GM18499 (cell line): ENCODE measurements around the gene MYH3.
A peak's percentile ranks its signal among the peaks of the same experiment; 100 is the strongest.
"Not testable (repeated sequence)": the region's sequence is repeated elsewhere in the genome, so short reads cannot be mapped to it uniquely, and the experiment has no call there.

Experiments
- ATAC-seq: cut with Tn5 transposase; IDR thresholded peaks from one replicate; pipeline ENCODE4 v1.9.1; 2021; ENCODE audit warnings: moderate number of reproducible peaks; ENCODE audit not compliant: insufficient read depth, unreplicated experiment

MYH3 gene

GRCh38 chr17:10657148-10657547 lies at the start of gene MYH3:
MYH3 (minus strand) TSS chr17:10657309; CDS start chr17:10655064, 2,245 bp downstream.
- ATAC-seq: no peak

GRCh38 chr17:10705727-10706126 lies 48.6 kb upstream of the MYH3 start:
- ATAC-seq: no peak

GRCh38 chr17:10702574-10702973 lies 45.5 kb upstream of the MYH3 start:
- no peak for ATAC-seq

- no peak for ATAC-seq
Measured at GRCh38 chr17:10699856-10700255, 42.7 kb upstream of the MYH3 start.

- ATAC-seq: no peak
Measured at GRCh38 chr17:10698096-10698818, 41.1 kb upstream of the MYH3 start.

- ATAC-seq: peak; percentile 88
Measured at GRCh38 chr17:10697092-10698081, 40.3 kb upstream of the MYH3 start, which contains the start of the genes ADPRM and SCO1. ADPRM (plus strand) TSS chr17:10697594; CDS start chr17:10704927, 7,333 bp downstream. SCO1 (minus strand) TSS chr17:10697533; CDS start chr17:10697507, 26 bp downstream.

- ATAC-seq: not testable (repeated sequence)
Measured at GRCh38 chr17:10695875-10696407, 38.8 kb upstream of the MYH3 start.

GRCh38 chr17:10687499-10687898 lies 30.4 kb upstream of the MYH3 start:
- ATAC-seq: no peak

GRCh38 chr17:10683853-10684252 lies 26.7 kb upstream of the MYH3 start:
- ATAC-seq: no peak

- ATAC-seq: no peak
Measured at GRCh38 chr17:10681866-10682446, 24.8 kb upstream of the MYH3 start.

- ATAC-seq: no peak
Measured at GRCh38 chr17:10674704-10675103, 17.6 kb upstream of the MYH3 start.

GRCh38 chr17:10673312-10673711 lies 16.2 kb upstream of the MYH3 start:
- no peak for ATAC-seq

GRCh38 chr17:10668775-10669174 lies 11.7 kb upstream of the MYH3 start:
- ATAC-seq: no peak

- ATAC-seq: no peak
Measured at GRCh38 chr17:10666906-10667305, 9.8 kb upstream of the MYH3 start.

- ATAC-seq: no peak
Measured at GRCh38 chr17:10664571-10664970, 7.5 kb upstream of the MYH3 start.

GRCh38 chr17:10663231-10663630 lies 6.1 kb upstream of the MYH3 start:
- ATAC-seq: no peak

GRCh38 chr17:10661437-10661836 lies 4.3 kb upstream of the MYH3 start:
- ATAC-seq: no peak

GRCh38 chr17:10657879-10658278 lies 770 bp upstream of the MYH3 start:
- no peak for ATAC-seq

GRCh38 chr17:10653987-10654386 lies 3.1 kb downstream of the MYH3 start:
- no peak for ATAC-seq

- no peak for ATAC-seq
Measured at GRCh38 chr17:10652984-10653659, 4.0 kb downstream of the MYH3 start.
